ENCODE results near the gene NAA38. TPM values are rescaled to one million over a fixed set of nuclear protein-coding genes. Genes with fewer than 3 reads are reported as not detected.
A peak's percentile ranks its signal among the peaks of the same experiment; 100 is the strongest.

Gene NAA38
- total RNA-seq, 1 experiment from 2014 or later = 46.3 TPM

GRCh38 chr17:7851438-7852261 is 5.7 kb downstream of the NAA38 start (continued):
- TF ChIP-seq, protein P1, sequence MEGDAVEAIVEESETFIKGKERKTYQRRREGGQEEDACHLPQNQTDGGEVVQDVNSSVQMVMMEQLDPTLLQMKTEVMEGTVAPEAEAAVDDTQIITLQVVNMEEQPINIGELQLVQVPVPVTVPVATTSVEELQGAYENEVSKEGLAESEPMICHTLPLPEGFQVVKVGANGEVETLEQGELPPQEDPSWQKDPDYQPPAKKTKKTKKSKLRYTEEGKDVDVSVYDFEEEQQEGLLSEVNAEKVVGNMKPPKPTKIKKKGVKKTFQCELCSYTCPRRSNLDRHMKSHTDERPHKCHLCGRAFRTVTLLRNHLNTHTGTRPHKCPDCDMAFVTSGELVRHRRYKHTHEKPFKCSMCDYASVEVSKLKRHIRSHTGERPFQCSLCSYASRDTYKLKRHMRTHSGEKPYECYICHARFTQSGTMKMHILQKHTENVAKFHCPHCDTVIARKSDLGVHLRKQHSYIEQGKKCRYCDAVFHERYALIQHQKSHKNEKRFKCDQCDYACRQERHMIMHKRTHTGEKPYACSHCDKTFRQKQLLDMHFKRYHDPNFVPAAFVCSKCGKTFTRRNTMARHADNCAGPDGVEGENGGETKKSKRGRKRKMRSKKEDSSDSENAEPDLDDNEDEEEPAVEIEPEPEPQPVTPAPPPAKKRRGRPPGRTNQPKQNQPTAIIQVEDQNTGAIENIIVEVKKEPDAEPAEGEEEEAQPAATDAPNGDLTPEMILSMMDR (IDR thresholded peaks at IDR 0.05) = peak; percentile 95
- TF ChIP-seq, protein P2, sequence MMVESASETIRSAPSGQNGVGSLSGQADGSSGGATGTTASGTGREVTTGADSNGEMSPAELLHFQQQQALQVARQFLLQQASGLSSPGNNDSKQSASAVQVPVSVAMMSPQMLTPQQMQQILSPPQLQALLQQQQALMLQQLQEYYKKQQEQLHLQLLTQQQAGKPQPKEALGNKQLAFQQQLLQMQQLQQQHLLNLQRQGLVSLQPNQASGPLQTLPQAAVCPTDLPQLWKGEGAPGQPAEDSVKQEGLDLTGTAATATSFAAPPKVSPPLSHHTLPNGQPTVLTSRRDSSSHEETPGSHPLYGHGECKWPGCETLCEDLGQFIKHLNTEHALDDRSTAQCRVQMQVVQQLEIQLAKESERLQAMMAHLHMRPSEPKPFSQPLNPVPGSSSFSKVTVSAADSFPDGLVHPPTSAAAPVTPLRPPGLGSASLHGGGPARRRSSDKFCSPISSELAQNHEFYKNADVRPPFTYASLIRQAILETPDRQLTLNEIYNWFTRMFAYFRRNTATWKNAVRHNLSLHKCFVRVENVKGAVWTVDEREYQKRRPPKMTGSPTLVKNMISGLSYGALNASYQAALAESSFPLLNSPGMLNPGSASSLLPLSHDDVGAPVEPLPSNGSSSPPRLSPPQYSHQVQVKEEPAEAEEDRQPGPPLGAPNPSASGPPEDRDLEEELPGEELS (CRISPR knock-in tag; IDR thresholded peaks at IDR 0.05) = peak; percentile 91
- TF ChIP-seq AFF4 (CRISPR knock-in tag; IDR thresholded peaks at IDR 0.05; ENCODE audit: borderline replicate concordance) (no peak), CBFB (CRISPR knock-in tag; IDR thresholded peaks at IDR 0.05; ENCODE audit: low read depth) (0 out of 2 replicates have a peak, but pooled peaks have one; percentile 18), TP53 (CRISPR knock-in tag; IDR thresholded peaks at IDR 0.05) (no peak), ZNF121 (CRISPR knock-in tag; IDR thresholded peaks at IDR 0.05) (no peak), ZNF232 (CRISPR knock-in tag; IDR thresholded peaks at IDR 0.05) (0 out of 2 replicates have a peak, but pooled peaks have one; percentile 35), NFE2L1 (CRISPR knock-in tag; IDR thresholded peaks at IDR 0.05) (no peak), HMGXB4 (CRISPR knock-in tag; IDR thresholded peaks at IDR 0.05) (peak; percentile 47; the same call in 1 of the 2 replicates), SOX15 (CRISPR knock-in tag; IDR thresholded peaks at IDR 0.05) (no peak), ZSCAN18 (CRISPR knock-in tag; IDR thresholded peaks at IDR 0.05) (no peak), NR2C2 (CRISPR knock-in tag; IDR thresholded peaks at IDR 0.05) (no peak), FOXJ3 (CRISPR knock-in tag; IDR thresholded peaks at IDR 0.05; ENCODE audit: borderline replicate concordance) (no peak)
- TF ChIP-seq, protein P3, sequence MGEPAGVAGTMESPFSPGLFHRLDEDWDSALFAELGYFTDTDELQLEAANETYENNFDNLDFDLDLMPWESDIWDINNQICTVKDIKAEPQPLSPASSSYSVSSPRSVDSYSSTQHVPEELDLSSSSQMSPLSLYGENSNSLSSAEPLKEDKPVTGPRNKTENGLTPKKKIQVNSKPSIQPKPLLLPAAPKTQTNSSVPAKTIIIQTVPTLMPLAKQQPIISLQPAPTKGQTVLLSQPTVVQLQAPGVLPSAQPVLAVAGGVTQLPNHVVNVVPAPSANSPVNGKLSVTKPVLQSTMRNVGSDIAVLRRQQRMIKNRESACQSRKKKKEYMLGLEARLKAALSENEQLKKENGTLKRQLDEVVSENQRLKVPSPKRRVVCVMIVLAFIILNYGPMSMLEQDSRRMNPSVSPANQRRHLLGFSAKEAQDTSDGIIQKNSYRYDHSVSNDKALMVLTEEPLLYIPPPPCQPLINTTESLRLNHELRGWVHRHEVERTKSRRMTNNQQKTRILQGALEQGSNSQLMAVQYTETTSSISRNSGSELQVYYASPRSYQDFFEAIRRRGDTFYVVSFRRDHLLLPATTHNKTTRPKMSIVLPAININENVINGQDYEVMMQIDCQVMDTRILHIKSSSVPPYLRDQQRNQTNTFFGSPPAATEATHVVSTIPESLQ (CRISPR knock-in tag; IDR thresholded peaks at IDR 0.05) = no peak
- TF ChIP-seq, protein P4, sequence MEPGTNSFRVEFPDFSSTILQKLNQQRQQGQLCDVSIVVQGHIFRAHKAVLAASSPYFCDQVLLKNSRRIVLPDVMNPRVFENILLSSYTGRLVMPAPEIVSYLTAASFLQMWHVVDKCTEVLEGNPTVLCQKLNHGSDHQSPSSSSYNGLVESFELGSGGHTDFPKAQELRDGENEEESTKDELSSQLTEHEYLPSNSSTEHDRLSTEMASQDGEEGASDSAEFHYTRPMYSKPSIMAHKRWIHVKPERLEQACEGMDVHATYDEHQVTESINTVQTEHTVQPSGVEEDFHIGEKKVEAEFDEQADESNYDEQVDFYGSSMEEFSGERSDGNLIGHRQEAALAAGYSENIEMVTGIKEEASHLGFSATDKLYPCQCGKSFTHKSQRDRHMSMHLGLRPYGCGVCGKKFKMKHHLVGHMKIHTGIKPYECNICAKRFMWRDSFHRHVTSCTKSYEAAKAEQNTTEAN (CRISPR knock-in tag; IDR thresholded peaks at IDR 0.05) = no peak; the same call in 1 of the 2 replicates
- TF ChIP-seq, protein P5, sequence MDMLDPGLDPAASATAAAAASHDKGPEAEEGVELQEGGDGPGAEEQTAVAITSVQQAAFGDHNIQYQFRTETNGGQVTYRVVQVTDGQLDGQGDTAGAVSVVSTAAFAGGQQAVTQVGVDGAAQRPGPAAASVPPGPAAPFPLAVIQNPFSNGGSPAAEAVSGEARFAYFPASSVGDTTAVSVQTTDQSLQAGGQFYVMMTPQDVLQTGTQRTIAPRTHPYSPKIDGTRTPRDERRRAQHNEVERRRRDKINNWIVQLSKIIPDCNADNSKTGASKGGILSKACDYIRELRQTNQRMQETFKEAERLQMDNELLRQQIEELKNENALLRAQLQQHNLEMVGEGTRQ (CRISPR knock-in tag; IDR thresholded peaks at IDR 0.05) = no peak
- TF ChIP-seq, protein P6, sequence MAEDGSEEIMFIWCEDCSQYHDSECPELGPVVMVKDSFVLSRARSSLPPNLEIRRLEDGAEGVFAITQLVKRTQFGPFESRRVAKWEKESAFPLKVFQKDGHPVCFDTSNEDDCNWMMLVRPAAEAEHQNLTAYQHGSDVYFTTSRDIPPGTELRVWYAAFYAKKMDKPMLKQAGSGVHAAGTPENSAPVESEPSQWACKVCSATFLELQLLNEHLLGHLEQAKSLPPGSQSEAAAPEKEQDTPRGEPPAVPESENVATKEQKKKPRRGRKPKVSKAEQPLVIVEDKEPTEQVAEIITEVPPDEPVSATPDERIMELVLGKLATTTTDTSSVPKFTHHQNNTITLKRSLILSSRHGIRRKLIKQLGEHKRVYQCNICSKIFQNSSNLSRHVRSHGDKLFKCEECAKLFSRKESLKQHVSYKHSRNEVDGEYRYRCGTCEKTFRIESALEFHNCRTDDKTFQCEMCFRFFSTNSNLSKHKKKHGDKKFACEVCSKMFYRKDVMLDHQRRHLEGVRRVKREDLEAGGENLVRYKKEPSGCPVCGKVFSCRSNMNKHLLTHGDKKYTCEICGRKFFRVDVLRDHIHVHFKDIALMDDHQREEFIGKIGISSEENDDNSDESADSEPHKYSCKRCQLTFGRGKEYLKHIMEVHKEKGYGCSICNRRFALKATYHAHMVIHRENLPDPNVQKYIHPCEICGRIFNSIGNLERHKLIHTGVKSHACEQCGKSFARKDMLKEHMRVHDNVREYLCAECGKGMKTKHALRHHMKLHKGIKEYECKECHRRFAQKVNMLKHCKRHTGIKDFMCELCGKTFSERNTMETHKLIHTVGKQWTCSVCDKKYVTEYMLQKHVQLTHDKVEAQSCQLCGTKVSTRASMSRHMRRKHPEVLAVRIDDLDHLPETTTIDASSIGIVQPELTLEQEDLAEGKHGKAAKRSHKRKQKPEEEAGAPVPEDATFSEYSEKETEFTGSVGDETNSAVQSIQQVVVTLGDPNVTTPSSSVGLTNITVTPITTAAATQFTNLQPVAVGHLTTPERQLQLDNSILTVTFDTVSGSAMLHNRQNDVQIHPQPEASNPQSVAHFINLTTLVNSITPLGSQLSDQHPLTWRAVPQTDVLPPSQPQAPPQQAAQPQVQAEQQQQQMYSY (CRISPR knock-in tag; IDR thresholded peaks at IDR 0.05) = no peak

Measured in WTC11 (cell line).